H1 (cell line): ENCODE results near the gene PRKN. TPM values are rescaled to one million over a fixed set of nuclear protein-coding genes. Genes with fewer than 3 reads are reported as not detected.

ENCODE experiments used
- CTCF ChIA-PET: fragments of 300-600 bp; sonication (Branson Sonifier 250); formaldehyde crosslinking; loops from one replicate; lab custom pipeline; 2021; ENCODE audit not compliant: partially characterized antibody; lab: Charles Lee
- POLR2A ChIA-PET: fragments of 300-600 bp; sonication (Branson Sonifier 250); formaldehyde crosslinking; loops from one replicate; lab custom pipeline; 2021; ENCODE audit warnings: inconsistent platforms; ENCODE audit not compliant: partially characterized antibody; lab: Charles Lee
- DNase-seq, 2 experiments: peaks; one replicate each; pipeline versions ENCODE4 v3.0.0 to v3.0.0-alpha.2; 2010 to 2022; ENCODE audit warnings: low spot score in 2 of 2, low read depth in 1 of 2, mixed read lengths in 1 of 2
- FAIRE-seq: peaks from 2 replicates; lab custom pipeline; 2011; peaks lifted over from hg19 to GRCh38; lab: Jason Lieb, UNC
- H2AFZ ChIP-seq: 2 replicates; pipeline ENCODE4 v1.8.1; 2012; ENCODE audit warnings: low read length, inconsistent platforms
- H2AK5ac ChIP-seq: 2 replicates; pipeline ENCODE4 v1.6.1; 2013; ENCODE audit warnings: low read depth, low read length
- H2BK120ac ChIP-seq: replicated peaks from 2 replicates; pipeline ENCODE3; 2013; ENCODE audit warnings: low read depth, low read length, inconsistent platforms
- H2BK12ac ChIP-seq: 2 replicates; pipeline ENCODE4 v1.6.1; 2013; ENCODE audit warnings: low read depth, low read length
- H2BK15ac ChIP-seq: 2 replicates; pipeline ENCODE4 v1.6.1; 2013; ENCODE audit warnings: low read length
- H2BK20ac ChIP-seq: 2 replicates; pipeline ENCODE4 v1.6.1; 2013; ENCODE audit warnings: low read length
- H2BK5ac ChIP-seq: 2 replicates; pipeline ENCODE4 v1.6.1; 2013; ENCODE audit warnings: low read depth, low read length
- H3K14ac ChIP-seq: 2 replicates; pipeline ENCODE4 v1.6.1; 2013; ENCODE audit warnings: inconsistent platforms; ENCODE audit not compliant: insufficient read length
- H3K18ac ChIP-seq: 2 replicates; pipeline ENCODE4 v1.6.1; 2013; ENCODE audit warnings: low read length; ENCODE audit errors: extremely low read depth
- H3K23ac ChIP-seq: 2 replicates; pipeline ENCODE4 v1.6.1; 2013; ENCODE audit warnings: inconsistent platforms; ENCODE audit not compliant: insufficient read length
- H3K23me2 ChIP-seq: 2 replicates; pipeline ENCODE4 v1.6.1; 2013; ENCODE audit warnings: low read depth, low read length
- H3K27ac ChIP-seq: 2 replicates; pipeline ENCODE4 v1.6.1; 2011; ENCODE audit warnings: low read depth, low read length, inconsistent platforms
- H3K27me3 ChIP-seq, 4 experiments: replicated peaks in 1 of 4; 1 replicate in 1 of 4; 2 replicates in 3 of 4; pipeline versions ENCODE4 v1.6.1 to v1.8.1; 2011 to 2013; ENCODE audit warnings: low read length in 3 of 4, mild to moderate bottlenecking in 3 of 4, inconsistent platforms in 2 of 4, mixed read lengths in 2 of 4, moderate library complexity in 1 of 4; ENCODE audit not compliant: control insufficient read depth in 3 of 4, insufficient read depth in 3 of 4; ENCODE audit errors: extremely low read depth in 1 of 4
- H3K36me3 ChIP-seq, 4 experiments: 2 replicates each; pipeline versions ENCODE4 v1.6.1 to v1.8.1; 2011 to 2013; ENCODE audit warnings: mild to moderate bottlenecking in 4 of 4, low read length in 3 of 4, moderate library complexity in 2 of 4, control low read depth in 1 of 4, inconsistent platforms in 1 of 4; ENCODE audit not compliant: insufficient read depth in 4 of 4, control insufficient read depth in 2 of 4
- H3K4ac ChIP-seq: replicated peaks from 2 replicates; pipeline ENCODE3; 2013; ENCODE audit warnings: low read length, low read depth, mixed read lengths, inconsistent platforms; ENCODE audit not compliant: insufficient read length
- H3K4me1 ChIP-seq, 4 experiments: replicated peaks in 1 of 4; 1 replicate in 1 of 4; 2 replicates in 3 of 4; pipeline versions ENCODE4 v1.6.1 to v1.8.1; 2011 to 2013; ENCODE audit warnings: low read length in 3 of 4, inconsistent platforms in 2 of 4, mixed read lengths in 1 of 4; ENCODE audit not compliant: insufficient read depth in 4 of 4, control insufficient read depth in 3 of 4
- H3K4me2 ChIP-seq, 2 experiments: 2 replicates each; pipeline versions ENCODE4 v1.6.1 to v1.8.1; 2011 to 2013; ENCODE audit warnings: low read depth in 2 of 2, low read length in 2 of 2, control low read depth in 1 of 2, inconsistent platforms in 1 of 2, mild to moderate bottlenecking in 1 of 2; ENCODE audit not compliant: insufficient read depth in 1 of 2
- H3K4me3 ChIP-seq, 4 experiments: fragments of 200-600, 300-600 bp in 1 of 4; sonication (generic), shearing (Covaris generic), sonication (Bioruptor Twin) in 1 of 4; 2 replicates each; pipeline versions ENCODE4 v1.5.1 to v1.8.1; 2011 to 2016; ENCODE audit warnings: low read length in 4 of 4, low read depth in 3 of 4, control low read depth in 2 of 4, inconsistent platforms in 2 of 4, mild to moderate bottlenecking in 2 of 4, mixed read lengths in 1 of 4, moderate library complexity in 1 of 4; ENCODE audit not compliant: insufficient read depth in 2 of 4; ENCODE audit errors: extremely low read depth in 1 of 4
- H3K56ac ChIP-seq: replicated peaks from 2 replicates; pipeline ENCODE3; 2013; ENCODE audit warnings: low read depth, mild to moderate bottlenecking, mixed read lengths, low read length, inconsistent platforms; ENCODE audit not compliant: insufficient read length
- H3K79me1 ChIP-seq: 2 replicates; pipeline ENCODE4 v1.6.1; 2013; ENCODE audit warnings: low read depth, low read length, control low read depth
- H3K79me2 ChIP-seq, 2 experiments: 2 replicates each; pipeline versions ENCODE4 v1.6.1 to v1.8.1; 2012 to 2013; ENCODE audit warnings: low read length in 2 of 2, mild to moderate bottlenecking in 2 of 2, inconsistent platforms in 1 of 2; ENCODE audit not compliant: insufficient read depth in 2 of 2, control insufficient read depth in 1 of 2
- H3K9ac ChIP-seq, 4 experiments: replicated peaks in 1 of 4; 1 replicate in 1 of 4; 2 replicates in 3 of 4; pipeline versions ENCODE4 v1.6.1 to v1.8.1; 2011 to 2013; ENCODE audit warnings: low read depth in 3 of 4, low read length in 3 of 4, control low read depth in 2 of 4, mild to moderate bottlenecking in 2 of 4, moderate library complexity in 2 of 4, inconsistent platforms in 1 of 4; ENCODE audit errors: extremely low read depth in 1 of 4
- H3K9me3 ChIP-seq, 2 experiments: 2 replicates each; pipeline versions ENCODE4 v1.6.1 to v1.8.1; 2012 to 2013; ENCODE audit warnings: mild to moderate bottlenecking in 2 of 2, moderate library complexity in 2 of 2, control low read depth in 1 of 2, inconsistent platforms in 1 of 2, low read depth in 1 of 2, low read length in 1 of 2, mixed read lengths in 1 of 2; ENCODE audit not compliant: insufficient read depth in 2 of 2
- H4K20me1 ChIP-seq, 2 experiments: replicated peaks in 1 of 2; 2 replicates each; pipeline versions ENCODE3 to v1.8.1; 2011 to 2013; ENCODE audit warnings: inconsistent platforms in 2 of 2, low read length in 2 of 2, mild to moderate bottlenecking in 1 of 2; ENCODE audit not compliant: insufficient read depth in 2 of 2, control insufficient read depth in 1 of 2
- H4K5ac ChIP-seq: 2 replicates; pipeline ENCODE4 v1.6.1; 2013; ENCODE audit warnings: low read length, low read depth, mixed read lengths, inconsistent platforms; ENCODE audit not compliant: insufficient read length
- H4K8ac ChIP-seq: 2 replicates; pipeline ENCODE4 v1.8.0; 2013; ENCODE audit warnings: mild to moderate bottlenecking, moderate library complexity, low read length, inconsistent platforms; ENCODE audit not compliant: insufficient read depth; ENCODE audit errors: extremely low read depth
- H4K91ac ChIP-seq: replicated peaks from 2 replicates; pipeline ENCODE3; 2013; ENCODE audit warnings: low read length, mixed read lengths, inconsistent platforms; ENCODE audit not compliant: insufficient read length
- HDAC2 ChIP-seq, 2 experiments: fragments of 300-600 bp in 1 of 2; sonication (generic) in 1 of 2; IDR thresholded peaks; 2 replicates each; pipeline ENCODE4 v1.6.1; 2011 to 2012; ENCODE audit warnings: low read depth in 2 of 2, low read length in 2 of 2, mild to moderate bottlenecking in 2 of 2, moderate library complexity in 2 of 2, borderline replicate concordance in 1 of 2, inconsistent platforms in 1 of 2
- WGBS, 2 experiments: shearing (Covaris generic) in 1 of 2; methylation state at CpG; one replicate each; pipeline versions ENCODE4 v1.1.6 to v1.1.7; 2013 to 2015; ENCODE audit warnings: low lambda C conversion rate in 2 of 2, mixed read lengths in 2 of 2, inconsistent platforms in 1 of 2, low coverage in 1 of 2, missing lambda C conversion rate in 1 of 2; ENCODE audit not compliant: insufficient replicate concordance in 2 of 2, insufficient coverage in 1 of 2, insufficient read length in 1 of 2; ENCODE audit errors: extremely low coverage in 1 of 2, missing lambda C conversion rate in 1 of 2; 5-methylcytosine and 5-hydroxymethylcytosine counted together
- polyA plus RNA-seq, 7 experiments: library from polyadenylated mRNA; depleted of rRNA in 3 of 7; stranded (reverse) in 5 of 7; unstranded in 2 of 7; fragments of >200 nt in 5 of 7; fragments of 200-250 nt in 2 of 7; gene quantifications; 1 replicate in 5 of 7; 2 replicates in 1 of 7; 4 replicates in 1 of 7; pipeline versions ENCODE4 v1.2.1 to v1.2.3, GENCODE V29; 2011 to 2013; ENCODE audit warnings: missing spikeins in 2 of 7, mixed read lengths in 2 of 7
- total RNA-seq: library from RNA; stranded (reverse); fragmentation: NEBNext Ultra II Directional; extraction: Animal tissue kit (Norgen Biotek cat#: 25700); gene quantifications from 2 replicates; pipeline ENCODE4 v1.2.1, GENCODE V29; 2021

Gene PRKN
- total and polyA plus RNA-seq, 2 of the 8 experiments (the other 6 are each of a cell fraction or from before 2014, with no cell fraction given) = 0.13 to 0.29 TPM

DNA sequence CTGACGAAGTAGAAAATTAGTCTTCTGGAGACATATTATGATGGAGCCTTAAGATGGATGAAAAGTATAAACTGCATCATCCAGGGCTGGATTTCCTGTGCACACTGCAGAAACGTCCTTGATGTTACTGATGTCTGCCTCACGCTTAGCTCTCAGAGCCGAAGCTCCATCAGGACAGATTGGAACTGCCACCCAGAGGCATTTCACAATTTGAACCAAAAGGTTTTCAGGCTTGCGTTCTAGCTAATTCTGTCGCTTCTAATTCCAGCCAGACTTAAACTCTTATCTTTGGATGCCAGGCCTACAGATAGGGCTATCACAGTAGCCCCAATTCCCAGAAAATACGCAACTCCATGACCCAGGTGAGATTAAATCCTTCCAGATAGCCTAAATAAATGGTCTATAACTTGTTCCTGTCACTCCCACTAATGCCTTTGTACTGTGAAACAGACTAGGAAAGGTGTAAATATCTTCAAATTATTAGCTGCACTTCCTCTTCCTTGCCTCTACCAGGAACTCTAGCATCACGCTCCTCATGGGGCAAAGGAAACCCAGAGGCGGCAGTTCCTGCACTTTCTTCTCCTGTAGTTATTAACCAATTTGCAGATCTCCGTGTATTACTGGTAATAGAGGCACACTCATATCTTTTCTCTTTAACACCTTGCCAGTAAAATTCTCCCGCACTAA lies 634.6 kb downstream of the PRKN start:
- Histone ChIP-seq H3K23me2 (no peaks in the 10 kb centered on the region), H3K27ac (no peak overlapping the region), H3K79me1 (no peaks in the 10 kb centered on the region), H2BK15ac (no peak overlapping the region), H3K27me3 (no peaks in the 10 kb centered on the region), H2BK5ac (no peak overlapping the region), H2BK12ac (no peak overlapping the region), H2BK20ac (no peak overlapping the region), H3K4me1 (no peaks in the 10 kb centered on the region), H4K20me1 (no peaks in the 10 kb centered on the region), H3K18ac (no peak overlapping the region), H3K36me3 (no peaks in the 10 kb centered on the region), H3K4me3 (no peak overlapping the region), H4K5ac (no peak overlapping the region), H2AK5ac (no peak overlapping the region), H3K23ac (no peak overlapping the region), H3K4ac (no peak overlapping the region), H3K56ac (no peak overlapping the region), H4K91ac (no peak overlapping the region), H3K4me2 (no peak overlapping the region), H3K9ac (no peak overlapping the region), H3K79me2 (no peaks in the 10 kb centered on the region), H3K14ac (no peak overlapping the region), H4K8ac (no peak overlapping the region), H2BK120ac (no peak overlapping the region), H3K9me3 (0 out of 4 replicates have a peak, but pooled peaks cover 0 to 2% of the 10 kb centered on the region in 2 experiments), H2AFZ (no peak overlapping the region)
- FAIRE-seq (no peak), DNase-seq (no peak)
- ChIA-PET POLR2A (no interaction called here), CTCF (no interaction called here)
- WGBS, 2 experiments = 92% methylated on average over 11 of the region's 11 CpGs; no CpG with 5 or more reads in 1 of the 2 experiments
- TF ChIP-seq HDAC2 (IDR thresholded peaks at IDR 0.05; ENCODE audit: borderline replicate concordance in 1 of 2, low read depth in 2 of 2, low read length in 2 of 2) = no peak
